ENCODE data around the gene MYO1D. TPM values are rescaled to one million over a fixed set of nuclear protein-coding genes. Genes with fewer than 3 reads are reported as not detected.

Gene MYO1D
- total and polyA plus RNA-seq, 12 donors: 13.6 to 103 (median 59.8) TPM

- no peak for TF ChIP-seq POLR2A (IDR thresholded peaks at IDR 0.05)
- TF ChIP-seq, protein P1, sequence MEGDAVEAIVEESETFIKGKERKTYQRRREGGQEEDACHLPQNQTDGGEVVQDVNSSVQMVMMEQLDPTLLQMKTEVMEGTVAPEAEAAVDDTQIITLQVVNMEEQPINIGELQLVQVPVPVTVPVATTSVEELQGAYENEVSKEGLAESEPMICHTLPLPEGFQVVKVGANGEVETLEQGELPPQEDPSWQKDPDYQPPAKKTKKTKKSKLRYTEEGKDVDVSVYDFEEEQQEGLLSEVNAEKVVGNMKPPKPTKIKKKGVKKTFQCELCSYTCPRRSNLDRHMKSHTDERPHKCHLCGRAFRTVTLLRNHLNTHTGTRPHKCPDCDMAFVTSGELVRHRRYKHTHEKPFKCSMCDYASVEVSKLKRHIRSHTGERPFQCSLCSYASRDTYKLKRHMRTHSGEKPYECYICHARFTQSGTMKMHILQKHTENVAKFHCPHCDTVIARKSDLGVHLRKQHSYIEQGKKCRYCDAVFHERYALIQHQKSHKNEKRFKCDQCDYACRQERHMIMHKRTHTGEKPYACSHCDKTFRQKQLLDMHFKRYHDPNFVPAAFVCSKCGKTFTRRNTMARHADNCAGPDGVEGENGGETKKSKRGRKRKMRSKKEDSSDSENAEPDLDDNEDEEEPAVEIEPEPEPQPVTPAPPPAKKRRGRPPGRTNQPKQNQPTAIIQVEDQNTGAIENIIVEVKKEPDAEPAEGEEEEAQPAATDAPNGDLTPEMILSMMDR (IDR thresholded peaks at IDR 0.05): no peak
- Histone ChIP-seq H3K36me3 (replicated peaks in 1 of 2) (no peaks in the 10 kb centered on the region), H3K4me3 (no peak overlapping the region), H3K27ac (no peak overlapping the region), H3K9me3 (replicated peaks in 1 of 3) (no peaks in the 10 kb centered on the region), H3K4me1 (replicated peaks in 1 of 2) (no peaks in the 10 kb centered on the region), H3K27me3 (no peaks in the 10 kb centered on the region)
- WGBS, 4 donors: 88 to 90% (median 88%) methylated on average over 3 of the region's 3 CpGs
- DNase-seq: no peak
- intact Hi-C loops (cut with DNase I): no loop called here
Measured at GRCh38 chr17:32634167-32634566, 242.8 kb downstream of the MYO1D start.

GRCh38 chr17:32631341-32632096 is 245.4 kb downstream of the MYO1D start:
- no peak overlapping the region for H3K27ac ChIP-seq
- intact Hi-C loops (cut with DNase I): no loop called here
- TF ChIP-seq POLR2A (IDR thresholded peaks at IDR 0.05): no peak
- H3K36me3 ChIP-seq (replicated peaks in 1 of 2): no peaks in the 10 kb centered on the region
- peaks cover 0 to 14% of the 10 kb centered on the region in 2 donors for H3K4me1 ChIP-seq (replicated peaks in 1 of 2)
- no peak overlapping the region for H3K4me3 ChIP-seq
- no peak for DNase-seq
- WGBS, 4 donors: 79 to 94% (median 81%) methylated on average over 6 of the region's 6 CpGs
- H3K27me3 ChIP-seq: no peaks in the 10 kb centered on the region
- no peaks in the 10 kb centered on the region for H3K9me3 ChIP-seq (replicated peaks in 1 of 3)

GRCh38 chr17:32629563-32630190 is 247.2 kb downstream of the MYO1D start:
- no peak for DNase-seq
- H3K9me3 ChIP-seq (replicated peaks in 1 of 3): no peaks in the 10 kb centered on the region
- H3K27ac ChIP-seq: no peak overlapping the region
- intact Hi-C loops (cut with DNase I): no loop called here
- H3K4me3 ChIP-seq: no peak overlapping the region
- TF ChIP-seq POLR2A (IDR thresholded peaks at IDR 0.05): no peak
- TF ChIP-seq, protein P1 (IDR thresholded peaks at IDR 0.05): no peak
- 93 to 99% (median 96%) methylated on average over 11 of the region's 11 CpGs for WGBS, 4 donors
- H3K4me1 ChIP-seq (replicated peaks in 1 of 2): peaks cover 0 to 14% of the 10 kb centered on the region in 2 donors
- H3K36me3 ChIP-seq (replicated peaks in 1 of 2): no peaks in the 10 kb centered on the region
- H3K27me3 ChIP-seq: no peaks in the 10 kb centered on the region

GRCh38 chr17:32628271-32629044 is 248.5 kb downstream of the MYO1D start:
- no peak overlapping the region for H3K27ac ChIP-seq
- no peaks in the 10 kb centered on the region for H3K9me3 ChIP-seq (replicated peaks in 1 of 3)
- no peak for DNase-seq
- 80 to 84% (median 80%) methylated on average over 4 of the region's 4 CpGs for whole genome bisulfite sequencing, 4 donors
- intact Hi-C loops (cut with DNase I): no loop called here
- no peaks in the 10 kb centered on the region for H3K27me3 ChIP-seq
- peaks cover 0 to 14% of the 10 kb centered on the region in 2 donors for H3K4me1 ChIP-seq (replicated peaks in 1 of 2)
- H3K36me3 ChIP-seq (replicated peaks in 1 of 2): no peaks in the 10 kb centered on the region
- TF ChIP-seq, protein P1 (IDR thresholded peaks at IDR 0.05): no peak
- TF ChIP-seq POLR2A (IDR thresholded peaks at IDR 0.05): no peak
- H3K4me3 ChIP-seq: no peak overlapping the region

All from adrenal gland (tissue), 12 donors.